Tibial artery (tissue), 4 donors: ENCODE data around the gene FHAD1.

Experiments used
- DNase-seq, 2 donors: peaks; one replicate each; pipeline ENCODE4 v3.0.0-alpha.2; 2019
- H3K27ac ChIP-seq, 2 donors: fragments of 200-600 bp; sonication (generic) in 1 of 2; 1 replicate in 1 of 2; 2 replicates in 1 of 2; pipeline ENCODE4 v1.5.1; 2018 to 2019; ENCODE audit warnings: mild to moderate bottlenecking in 1 of 2
- H3K27me3 ChIP-seq, 2 donors: fragments of 200-600 bp; sonication (generic) in 1 of 2; one replicate each; pipeline versions ENCODE4 v1.5.1 to v1.6.0; 2016 to 2019
- H3K36me3 ChIP-seq, 3 donors: fragments of 200-600 bp; sonication (generic) in 2 of 3; one replicate each; pipeline ENCODE4 v1.5.1; 2016 to 2019; ENCODE audit warnings: mild to moderate bottlenecking in 2 of 3
- H3K4me1 ChIP-seq, 4 donors: fragments of 200-600 bp; sonication (generic) in 2 of 4; 1 replicate in 3 of 4; 2 replicates in 1 of 4; pipeline ENCODE4 v1.5.1; 2016 to 2019
- H3K4me3 ChIP-seq, 2 donors: fragments of 200-600 bp; sonication (generic) in 1 of 2; 1 replicate in 1 of 2; 2 replicates in 1 of 2; pipeline ENCODE4 v1.5.1; 2018 to 2019; ENCODE audit warnings: mild to moderate bottlenecking in 2 of 2
- H3K9me3 ChIP-seq, 3 donors: fragments of 200-600 bp; sonication (generic) in 1 of 3; one replicate each; pipeline ENCODE4 v1.5.1; 2016 to 2019
- CTCF ChIP-seq, 2 experiments: fragments of 200-600 bp in 1 of 2; fragments of 450-650 bp in 1 of 2; IDR thresholded peaks; one replicate each; pipeline ENCODE4 v1.5.1; 2017 to 2019; ENCODE audit warnings: antibody characterized with exemption in 2 of 2, mild to moderate bottlenecking in 1 of 2, moderate library complexity in 1 of 2
- intact Hi-C: fragments of 100-400 bp; cut with DNase I; formaldehyde crosslinking; loops from one replicate; pipeline ENCODE4 v1.15.0; 2023; ENCODE audit warnings: low total_unique reads

FHAD1 gene

GRCh38 chr1:15347182-15347581 lies 100.2 kb downstream of the FHAD1 start:
- H3K4me1 ChIP-seq, result peaks cover 0 to 28% (median 14%) of the 10 kb centered on the region in 4 donors
- no peak for TF ChIP-seq CTCF (IDR thresholded peaks at IDR 0.05)

GRCh38 chr1:15348648-15349047 lies 101.6 kb downstream of the FHAD1 start:
- no peak for DNase-seq
- intact Hi-C loops, result no loop called here
- Histone ChIP-seq H3K9me3 (no peaks in the 10 kb centered on the region), H3K4me1 (peaks cover 0 to 19% (median 9%) of the 10 kb centered on the region in 4 donors), H3K36me3 (no peaks in the 10 kb centered on the region), H3K27me3 (no peaks in the 10 kb centered on the region), H3K27ac (no peak overlapping the region), H3K4me3 (no peak overlapping the region)
- TF ChIP-seq CTCF (IDR thresholded peaks at IDR 0.05), result no peak

More at GRCh38 chr1:15347182-15347581, 100.2 kb downstream of the FHAD1 start:
- H3K36me3 ChIP-seq, result no peaks in the 10 kb centered on the region
- no peaks in the 10 kb centered on the region for H3K27me3 ChIP-seq
- intact Hi-C loops, result no loop called here
- DNase-seq, result no peak
- H3K9me3 ChIP-seq, result no peaks in the 10 kb centered on the region
- no peak overlapping the region for H3K27ac ChIP-seq
- H3K4me3 ChIP-seq, result no peak overlapping the region

- no peaks in the 10 kb centered on the region for H3K36me3 ChIP-seq
- H3K9me3 ChIP-seq, result no peaks in the 10 kb centered on the region
- DNase-seq, result no peak
- H3K4me3 ChIP-seq, result no peak overlapping the region
- no peak overlapping the region for H3K27ac ChIP-seq
- intact Hi-C loops, result no loop called here
- H3K4me1 ChIP-seq, result peaks cover 0 to 14% (median 5%) of the 10 kb centered on the region in 4 donors
- no peak for TF ChIP-seq CTCF (IDR thresholded peaks at IDR 0.05)
- no peaks in the 10 kb centered on the region for H3K27me3 ChIP-seq
These were observed 102.1 kb downstream of the FHAD1 start for GRCh38 chr1:15349133-15349532.

- TF ChIP-seq CTCF (IDR thresholded peaks at IDR 0.05), result no peak
- no peak overlapping the region for H3K4me3 ChIP-seq
- H3K36me3 ChIP-seq, result no peaks in the 10 kb centered on the region
- H3K27ac ChIP-seq, result no peak overlapping the region
- no peaks in the 10 kb centered on the region for H3K27me3 ChIP-seq
- intact Hi-C loops, result no loop called here
- peaks cover 0 to 12% (median 5%) of the 10 kb centered on the region in 4 donors for H3K4me1 ChIP-seq
- DNase-seq, result no peak
- no peaks in the 10 kb centered on the region for H3K9me3 ChIP-seq
These were observed 103.1 kb downstream of the FHAD1 start for GRCh38 chr1:15350151-15350550.

GRCh38 chr1:15350551-15351200 lies 103.7 kb downstream of the FHAD1 start:
- no peak for TF ChIP-seq CTCF (IDR thresholded peaks at IDR 0.05)
- no peaks in the 10 kb centered on the region for H3K9me3 ChIP-seq
- H3K4me3 ChIP-seq, result no peak overlapping the region
- H3K27ac ChIP-seq, result no peak overlapping the region
- H3K27me3 ChIP-seq, result no peaks in the 10 kb centered on the region
- no peaks in the 10 kb centered on the region for H3K36me3 ChIP-seq
- H3K4me1 ChIP-seq, result peaks cover 0 to 12% (median 5%) of the 10 kb centered on the region in 4 donors
- DNase-seq, result no peak
- intact Hi-C loops, result no loop called here
